Non-pigmented ciliary epithelial cell (primary cell): ENCODE measurements around the gene KREMEN2.
"Not testable (repeated sequence)": the region's sequence is repeated elsewhere in the genome, so short reads cannot be mapped to it uniquely, and the experiment has no call there.

Experiments
- DNase-seq: peaks from one replicate; pipeline ENCODE4 v3.0.0-alpha.2; 2010; ENCODE audit warnings: low read depth

KREMEN2 gene

DNA sequence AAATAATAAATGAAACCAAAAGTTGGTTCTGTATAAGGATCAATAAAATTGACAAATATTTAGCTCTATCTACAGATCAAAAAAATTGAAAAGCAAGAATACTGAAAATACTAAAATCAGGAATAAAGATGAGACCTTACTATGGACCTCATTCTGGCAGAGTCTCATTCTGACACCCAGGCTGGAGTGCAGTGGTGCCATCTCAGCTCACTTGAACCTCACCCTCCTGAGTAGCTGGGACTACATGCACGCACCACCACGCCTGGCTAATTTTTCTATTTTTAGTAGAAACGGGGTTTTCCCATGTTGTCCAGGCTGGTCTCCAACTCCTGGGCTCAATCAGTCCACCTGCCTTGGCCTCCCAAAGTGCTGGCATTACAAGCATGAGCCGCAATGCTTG lies 22.0 kb upstream of the KREMEN2 start:
- no peak for DNase-seq

DNA sequence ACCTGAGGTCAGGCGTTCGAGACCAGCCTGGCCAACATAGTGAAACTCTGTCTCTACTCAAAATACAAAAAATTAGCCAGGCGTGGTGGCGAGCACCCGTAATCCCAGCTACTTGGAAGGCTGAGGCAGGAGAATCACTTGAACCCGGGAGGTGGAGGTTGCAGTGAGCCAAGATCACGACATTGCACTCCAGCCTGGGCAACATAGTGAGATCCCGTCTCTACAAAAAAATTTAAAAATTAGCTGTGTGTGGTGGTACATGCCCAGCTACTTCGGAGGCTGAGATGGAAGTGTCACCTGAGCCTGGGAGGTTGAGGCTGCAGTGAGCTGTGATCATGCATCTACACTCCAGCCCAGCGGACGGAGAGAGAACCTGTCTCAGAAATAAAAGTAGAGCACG lies 20.4 kb upstream of the KREMEN2 start:
- DNase-seq, result not testable (repeated sequence)

DNA sequence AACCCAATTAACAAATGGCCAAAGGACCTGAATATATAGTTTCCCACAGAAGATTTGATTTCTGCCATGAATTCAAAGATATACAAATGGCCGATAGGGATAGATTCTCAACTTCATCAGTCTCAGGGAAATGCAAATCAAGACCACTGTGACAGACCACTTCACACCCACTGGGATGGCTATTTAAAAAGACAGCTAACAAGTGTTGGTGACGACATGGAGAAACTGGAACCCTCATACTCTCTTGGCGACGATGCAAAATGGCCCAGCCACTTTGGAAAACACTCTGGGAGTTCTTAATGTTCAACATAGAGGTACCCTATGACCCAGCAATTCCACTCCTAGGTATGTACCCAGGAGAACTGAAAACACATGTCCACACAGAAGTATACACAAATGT lies 17.4 kb upstream of the KREMEN2 start:
- no peak for DNase-seq

DNA sequence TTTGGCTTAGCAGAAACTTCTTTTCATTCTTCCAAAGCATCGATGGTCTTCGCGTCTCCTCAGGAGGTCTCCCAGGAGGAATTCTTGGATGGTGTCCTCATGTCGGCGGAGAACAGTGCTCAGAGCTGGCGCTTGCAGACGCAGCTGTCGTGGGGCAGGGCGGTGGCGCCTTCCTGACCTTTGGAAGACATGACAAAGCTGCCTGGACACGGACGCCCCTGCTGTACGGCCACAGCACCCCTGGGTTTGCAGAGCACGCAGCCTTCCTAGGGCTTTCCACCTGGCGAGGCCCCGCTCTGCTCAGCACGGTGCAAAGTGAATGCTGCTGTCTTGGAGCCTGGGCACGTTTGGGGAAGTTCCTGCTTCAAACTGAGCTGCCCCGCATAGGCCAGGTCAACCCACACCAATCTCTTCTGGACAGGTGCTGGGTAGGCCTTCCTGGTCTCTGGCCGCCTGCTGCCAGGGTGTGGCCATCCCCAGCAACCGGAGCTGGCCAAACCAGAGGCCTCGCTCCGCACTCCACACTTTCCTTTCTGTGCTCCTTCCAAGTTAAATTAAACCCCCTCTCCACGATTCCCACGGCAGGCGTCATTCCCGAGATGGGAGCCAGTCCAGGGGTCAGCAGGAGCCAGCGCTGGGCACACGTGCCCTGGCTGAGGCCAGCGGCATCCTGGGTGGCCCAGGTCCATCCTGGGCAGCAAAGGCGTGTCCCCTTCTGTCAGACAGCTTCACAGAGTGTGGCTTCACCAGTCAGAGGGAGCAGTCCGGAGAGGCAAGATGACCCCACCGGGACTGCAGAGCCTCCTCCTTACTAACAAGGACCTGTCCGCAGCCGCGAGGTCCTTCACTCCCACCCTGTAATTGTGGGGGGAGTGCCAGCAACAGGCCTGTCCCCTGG lies 15.0 kb upstream of the KREMEN2 start:
- no peak for DNase-seq

DNA sequence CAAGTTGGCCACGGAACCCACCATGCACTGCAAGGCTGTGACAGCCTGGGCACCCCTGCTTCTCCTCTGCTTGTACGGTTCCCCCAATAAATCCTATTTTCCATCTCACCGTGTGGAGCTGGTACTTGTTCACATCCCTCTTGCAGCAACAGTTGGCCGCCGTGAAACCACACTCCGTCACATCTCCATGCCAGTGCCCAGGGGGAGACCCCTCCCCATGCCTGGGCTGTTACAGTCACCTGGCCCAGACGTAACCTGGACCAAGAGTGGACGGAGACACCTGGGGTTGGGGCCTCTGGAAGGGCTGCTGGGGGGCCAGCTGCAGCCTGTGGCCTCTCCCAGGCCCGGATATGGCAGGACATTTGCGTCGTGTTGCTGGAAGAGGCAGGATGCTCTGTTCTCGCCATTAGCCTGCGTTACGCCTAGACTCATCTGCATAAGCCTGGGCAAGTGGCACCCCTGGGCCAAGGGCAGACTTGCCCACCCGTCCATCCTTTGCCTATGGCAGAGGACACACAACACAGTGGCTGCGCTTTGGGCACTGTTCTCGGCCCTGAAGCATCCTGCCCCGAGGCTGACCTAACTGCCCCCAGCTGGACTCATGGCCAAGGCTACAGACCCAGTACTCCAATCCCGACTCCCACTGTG lies 14.2 kb upstream of the KREMEN2 start:
- no peak for DNase-seq

DNA sequence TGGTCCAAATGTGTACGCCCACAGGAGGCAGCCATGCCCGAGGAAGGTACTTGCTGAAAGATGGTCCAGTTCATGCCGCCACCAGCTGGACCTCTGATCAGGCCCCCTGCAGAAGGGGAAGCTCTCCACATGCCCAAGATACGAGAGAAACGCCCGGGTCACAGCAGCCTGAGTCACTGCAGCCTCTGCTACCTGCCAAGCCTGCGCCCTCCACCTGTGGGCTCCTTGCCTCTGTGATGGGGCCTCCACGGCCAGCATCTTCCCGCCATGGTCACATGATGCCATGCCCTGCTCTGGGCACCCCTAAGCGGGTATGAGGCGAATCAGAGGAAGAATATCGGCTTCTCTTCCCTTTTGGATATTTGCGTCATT lies 13.7 kb upstream of the KREMEN2 start:
- no peak for DNase-seq

DNA sequence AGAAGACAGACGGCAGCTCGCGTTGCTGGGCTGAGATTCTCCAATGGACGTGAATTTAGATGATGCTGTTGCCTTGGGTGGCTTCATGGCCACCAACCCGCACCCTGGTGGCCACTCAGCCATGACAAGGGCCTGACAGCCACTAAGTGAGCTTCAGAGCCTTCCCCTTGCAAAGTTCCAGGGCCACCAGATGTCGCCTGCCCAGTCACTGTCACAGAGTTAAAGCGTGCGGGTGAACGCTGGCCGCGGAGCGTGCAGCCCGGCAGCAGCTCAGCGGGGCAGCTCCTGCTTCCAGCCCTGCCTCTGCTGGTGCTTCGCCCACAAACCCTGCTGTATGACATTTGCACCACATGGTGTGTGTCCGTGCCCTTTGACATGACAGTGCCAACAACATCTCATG lies 13.3 kb upstream of the KREMEN2 start:
- DNase-seq, result no peak

DNA sequence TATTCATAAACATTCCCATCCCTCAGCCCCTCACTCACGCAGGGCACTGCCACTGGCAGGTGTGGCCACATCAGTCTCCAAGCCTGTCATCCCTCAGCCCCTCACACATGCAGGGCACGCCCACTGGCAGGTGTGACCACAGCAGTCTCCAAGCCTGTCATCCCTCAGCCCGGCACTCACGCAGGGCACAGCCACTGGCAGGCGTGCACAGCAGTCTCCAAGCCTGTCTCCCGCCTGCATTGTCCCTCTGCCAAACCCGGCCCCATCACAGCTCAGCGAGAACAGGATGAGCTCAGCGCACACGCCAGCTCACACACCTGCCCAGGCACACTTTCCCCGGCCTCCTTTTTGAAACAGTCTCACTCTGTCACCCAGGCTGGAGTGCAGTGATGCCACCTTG lies 11.4 kb upstream of the KREMEN2 start:
- DNase-seq, result no peak

DNA sequence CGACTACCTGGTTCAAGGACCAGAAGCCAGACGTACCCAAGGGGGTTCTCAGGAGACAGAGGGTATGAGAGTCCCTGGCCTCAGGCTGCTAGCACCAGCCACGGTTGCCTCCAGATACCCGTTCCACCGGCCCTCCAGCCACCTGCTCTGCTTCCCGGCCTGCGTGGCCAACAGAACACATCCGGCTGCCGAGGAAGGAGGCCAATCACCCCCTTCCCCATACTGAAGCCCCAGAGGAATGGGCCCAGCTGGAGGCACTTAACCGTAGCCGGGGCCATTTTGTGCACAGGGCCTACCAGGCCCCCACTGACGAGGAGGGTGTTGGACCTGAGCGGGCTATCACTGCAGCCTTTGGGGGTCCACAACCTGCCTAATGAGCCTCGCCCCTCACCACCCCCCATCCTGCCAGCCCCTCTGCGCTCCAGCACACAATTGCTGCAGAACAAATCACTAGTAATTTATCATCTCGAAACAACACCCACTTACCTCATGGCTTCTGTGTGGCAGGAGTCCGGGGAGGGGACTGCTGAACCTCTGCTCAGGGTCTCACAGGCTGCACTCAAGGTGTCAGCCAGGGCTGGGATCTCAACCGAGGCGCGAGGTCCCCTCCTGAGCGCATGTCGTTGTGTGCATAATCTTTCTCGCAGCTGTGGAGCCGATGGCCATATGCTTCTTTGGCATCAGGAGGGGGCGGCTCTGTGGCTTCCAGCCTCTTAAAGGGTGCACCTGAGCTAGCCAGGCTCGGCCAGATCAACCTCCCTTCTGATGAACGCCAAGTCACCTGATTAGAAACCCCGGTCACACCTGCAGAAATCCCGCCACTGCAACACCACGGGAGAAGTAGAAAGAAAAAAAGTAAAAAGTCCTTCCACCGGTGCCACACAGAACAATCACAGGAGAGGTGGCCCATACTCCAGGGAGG lies 10.1 kb upstream of the KREMEN2 start:
- no peak for DNase-seq

DNA sequence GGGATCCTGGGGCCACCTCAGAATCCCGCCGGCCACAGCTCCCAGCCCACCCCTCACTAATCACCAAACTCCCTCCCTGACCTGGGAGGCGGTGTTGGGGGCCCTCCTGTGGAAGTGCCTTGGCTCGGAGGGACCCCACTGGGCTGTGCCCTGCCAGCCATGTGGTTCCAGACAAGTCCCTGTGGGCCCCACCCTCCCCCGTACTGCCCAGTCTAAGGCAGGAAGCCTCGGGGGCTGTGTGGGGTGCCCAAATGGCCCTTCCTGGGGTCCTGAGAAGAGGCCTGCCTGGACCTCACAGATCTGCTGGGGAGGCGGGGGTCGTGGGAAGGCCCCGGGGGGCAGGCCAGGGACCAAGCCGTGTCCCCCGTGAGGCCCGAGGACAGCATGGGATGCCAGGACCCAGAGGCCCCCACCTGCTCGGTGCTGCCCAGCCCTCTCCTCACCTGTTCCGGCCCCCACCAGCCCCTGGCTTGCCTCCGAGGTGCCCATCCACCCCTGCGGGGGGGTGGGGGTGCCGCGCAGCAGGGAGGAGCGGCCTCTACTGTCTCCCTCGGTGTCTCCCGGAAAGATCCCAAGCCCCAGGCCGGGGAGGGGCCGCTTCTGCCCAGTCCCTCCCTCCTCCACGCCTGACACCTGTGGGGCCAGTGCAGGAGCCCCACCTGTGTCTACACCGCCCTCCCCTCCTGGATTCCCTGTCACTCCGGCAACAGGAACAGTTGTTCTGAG lies 9.3 kb upstream of the KREMEN2 start:
- no peak for DNase-seq

DNA sequence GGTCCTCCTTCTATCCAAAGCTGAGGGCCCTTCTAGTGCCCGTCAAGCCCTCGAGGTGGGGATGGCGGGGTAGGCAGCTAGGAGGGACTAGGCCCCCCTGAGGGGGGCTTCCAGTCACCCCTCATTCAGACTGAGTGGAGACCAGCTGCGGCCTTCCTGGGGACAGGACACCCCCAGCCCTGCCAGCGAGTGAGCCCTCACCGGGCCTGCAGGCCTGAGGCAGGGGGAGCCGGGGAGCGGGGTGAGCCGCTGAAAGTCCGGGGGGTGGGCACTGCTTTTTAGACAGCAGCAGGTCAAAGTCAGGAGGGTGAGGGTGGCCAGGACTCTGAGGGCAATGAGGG lies 8.7 kb upstream of the KREMEN2 start:
- DNase-seq, result no peak

DNA sequence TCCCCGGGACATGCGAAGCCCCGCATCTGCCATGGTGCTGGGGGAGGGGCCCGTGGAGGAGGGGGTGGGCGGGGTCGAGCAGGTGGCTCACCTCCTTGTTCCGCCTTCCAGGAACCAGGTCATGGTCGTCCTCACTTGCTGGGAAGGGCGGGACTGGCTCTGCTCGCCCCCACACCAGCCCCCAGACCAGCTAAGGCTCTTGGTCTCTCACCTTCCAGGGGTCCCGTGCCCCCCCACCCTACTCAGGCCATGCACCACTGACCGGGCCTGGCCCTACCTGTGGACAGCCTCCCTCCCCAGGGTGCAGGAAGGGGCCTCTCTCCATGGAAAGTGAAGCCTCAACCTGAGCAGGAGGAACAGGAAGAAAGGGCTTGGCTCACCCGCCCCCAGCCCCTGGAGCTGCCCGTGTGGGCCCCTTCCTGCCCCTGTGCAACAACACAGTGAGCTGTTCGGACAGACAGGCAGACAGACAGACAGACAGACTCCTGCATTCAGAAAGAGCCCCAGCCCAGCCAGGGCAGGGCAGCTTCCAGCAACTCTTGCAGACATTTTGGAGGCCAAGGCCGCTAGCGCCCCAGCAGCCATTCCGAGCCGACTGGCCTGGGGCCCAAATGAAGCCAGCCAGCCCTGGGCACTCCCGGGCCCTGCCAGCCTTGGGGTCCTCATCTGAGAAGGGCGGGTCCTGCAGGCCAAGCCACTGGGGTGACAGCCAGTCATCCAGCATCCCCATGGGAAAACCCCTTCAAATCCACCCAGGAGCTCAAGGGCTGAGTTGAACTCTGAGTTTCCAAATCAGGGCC lies 8.1 kb upstream of the KREMEN2 start:
- DNase-seq, result no peak

DNA sequence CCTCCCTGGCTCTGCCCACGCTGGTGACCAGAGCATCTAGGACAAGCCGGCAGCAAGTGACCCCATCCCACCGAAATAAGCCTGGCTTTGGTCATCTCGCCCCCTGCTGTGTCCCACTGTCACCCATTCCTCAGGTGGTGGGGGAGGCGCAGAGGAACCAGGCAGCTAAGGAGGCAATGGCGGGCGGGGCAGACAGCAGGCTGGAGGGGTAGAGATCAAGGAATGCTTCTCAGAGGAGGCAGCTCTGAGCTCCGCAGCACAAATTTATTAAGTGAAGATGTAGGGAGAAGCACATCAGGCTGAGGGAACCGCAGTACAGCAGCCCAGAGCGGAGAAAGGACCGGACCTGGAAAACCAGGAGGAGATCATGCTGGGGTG lies 7.5 kb upstream of the KREMEN2 start:
- DNase-seq, result no peak

DNA sequence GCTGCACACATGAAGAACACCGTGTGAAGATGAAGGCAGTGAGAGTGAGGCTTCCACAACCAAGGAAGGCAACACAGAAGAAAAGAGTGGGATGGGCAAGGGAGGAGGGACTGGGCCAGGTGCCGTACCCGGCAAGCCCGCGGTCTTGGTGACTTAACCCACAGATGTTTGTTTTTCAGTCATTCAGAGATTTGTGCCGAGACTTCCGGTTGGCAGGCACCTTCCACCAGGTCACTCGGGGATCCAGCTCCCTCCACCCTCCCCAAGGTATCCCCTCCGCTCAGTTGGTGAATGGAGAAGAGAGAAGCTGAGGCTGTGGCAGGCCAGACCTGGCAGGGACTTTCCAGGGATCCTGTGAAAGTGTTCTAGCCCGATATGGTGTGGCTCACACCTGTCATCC lies 4.9 kb upstream of the KREMEN2 start:
- no peak for DNase-seq

DNA sequence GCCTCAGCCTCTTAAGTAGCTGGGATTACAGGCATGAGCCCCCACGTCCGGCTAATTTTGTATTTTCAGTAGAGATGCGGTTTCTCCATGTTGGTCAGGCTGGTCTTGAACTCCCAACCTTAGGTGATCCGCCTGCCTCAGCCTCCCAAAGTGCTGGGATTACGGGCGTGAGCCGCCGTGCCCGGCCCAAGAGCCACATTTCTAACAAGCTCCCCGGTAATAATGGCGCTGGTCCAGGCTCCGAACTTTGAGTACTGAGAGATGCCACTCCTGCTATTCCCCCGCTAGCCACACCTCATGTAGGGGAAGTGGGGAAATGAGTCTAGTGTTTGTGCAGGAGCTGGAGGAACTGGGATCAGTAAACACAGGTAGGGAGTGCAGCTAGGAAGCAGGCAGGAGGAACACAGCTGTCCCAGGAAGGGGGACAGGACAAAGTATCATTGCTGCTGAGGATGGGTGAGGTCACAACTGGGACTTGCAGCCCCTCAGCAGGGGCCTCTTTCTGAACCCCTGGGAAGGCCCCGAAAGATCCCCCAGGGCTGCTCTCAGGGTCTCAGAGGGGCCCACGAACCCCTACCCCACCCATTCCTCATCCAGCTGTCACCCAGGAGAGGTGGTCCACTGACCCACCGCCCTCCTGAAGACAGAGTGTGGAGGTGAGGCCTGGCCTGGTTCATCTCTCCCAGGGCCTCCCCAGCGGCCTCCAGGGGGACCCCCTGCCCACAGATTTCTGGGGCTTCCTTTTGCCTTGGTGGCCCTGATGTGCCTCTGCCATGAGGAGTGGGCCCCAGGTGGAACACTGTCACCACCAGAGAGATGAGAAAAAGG lies 3.7 kb upstream of the KREMEN2 start:
- DNase-seq, result no peak

DNA sequence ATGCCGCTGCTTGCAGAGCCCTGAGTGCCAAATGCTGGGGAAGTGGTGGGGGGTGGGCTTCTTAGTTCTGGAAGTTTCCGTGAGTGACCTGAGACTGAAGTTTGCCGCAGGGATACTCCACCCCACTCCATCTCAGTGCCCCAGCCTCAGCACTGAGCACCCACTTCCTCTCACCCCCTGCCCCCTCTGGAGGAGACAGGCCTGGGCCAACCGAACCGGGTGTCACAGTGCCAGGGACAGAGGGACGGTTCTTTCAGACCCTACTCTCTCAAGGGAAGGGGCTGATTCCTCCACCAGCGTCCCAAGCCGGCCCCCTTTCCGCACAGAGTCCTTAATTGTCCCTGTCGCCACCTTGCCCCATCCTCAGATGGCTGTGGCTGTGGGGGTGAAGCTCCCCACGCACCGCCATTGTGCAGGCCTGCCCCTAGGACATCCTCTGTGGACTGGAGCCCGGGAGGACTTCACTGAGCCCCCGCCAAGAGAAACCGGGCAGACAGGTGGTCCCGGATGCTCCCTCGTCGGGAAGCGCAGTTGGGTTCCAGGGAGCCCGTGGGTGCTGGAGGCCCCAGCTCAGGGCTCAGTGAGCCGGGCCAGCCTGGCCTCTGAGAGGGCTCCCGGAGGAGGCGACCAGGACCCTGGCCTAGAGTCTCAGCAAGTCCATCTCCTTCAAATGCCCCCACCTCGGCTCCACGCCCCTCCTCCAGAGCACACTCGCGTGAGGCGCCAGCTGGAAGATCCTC lies 1.6 kb upstream of the KREMEN2 start:
- DNase-seq, result no peak

DNA sequence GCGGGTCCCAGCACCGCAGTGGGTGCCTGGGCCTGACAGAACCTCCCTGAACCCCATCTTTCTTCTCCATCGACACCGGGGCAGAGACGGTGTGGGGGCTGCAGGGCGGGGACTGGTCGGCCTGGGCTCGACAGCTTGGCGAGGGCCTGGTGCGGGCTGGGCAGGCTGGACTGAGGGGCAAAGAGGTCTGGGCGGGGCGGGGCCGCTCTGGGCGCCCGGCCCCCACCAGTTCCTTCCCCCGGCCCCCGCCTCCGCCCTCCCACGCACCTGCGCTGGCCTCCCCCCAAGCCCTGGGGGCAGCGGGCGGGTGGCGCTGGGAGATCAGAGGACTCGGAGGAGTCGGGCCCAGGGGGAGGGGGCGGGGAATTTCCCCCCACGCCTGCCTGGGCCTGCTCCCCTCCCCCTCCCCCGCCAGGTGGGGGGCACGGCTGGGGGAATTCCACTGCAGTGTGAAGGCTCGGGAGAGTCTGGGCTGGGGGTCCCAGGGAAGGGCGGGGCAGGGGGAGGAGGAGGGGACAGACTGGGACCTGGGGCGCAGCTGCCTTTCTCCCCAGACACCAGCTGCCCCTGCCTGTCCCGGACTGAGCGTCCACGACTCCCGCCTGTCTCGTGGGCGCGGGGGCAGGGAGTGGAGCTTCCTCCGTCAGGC lies 877 bp upstream of the KREMEN2 start:
- DNase-seq, result no peak

DNA sequence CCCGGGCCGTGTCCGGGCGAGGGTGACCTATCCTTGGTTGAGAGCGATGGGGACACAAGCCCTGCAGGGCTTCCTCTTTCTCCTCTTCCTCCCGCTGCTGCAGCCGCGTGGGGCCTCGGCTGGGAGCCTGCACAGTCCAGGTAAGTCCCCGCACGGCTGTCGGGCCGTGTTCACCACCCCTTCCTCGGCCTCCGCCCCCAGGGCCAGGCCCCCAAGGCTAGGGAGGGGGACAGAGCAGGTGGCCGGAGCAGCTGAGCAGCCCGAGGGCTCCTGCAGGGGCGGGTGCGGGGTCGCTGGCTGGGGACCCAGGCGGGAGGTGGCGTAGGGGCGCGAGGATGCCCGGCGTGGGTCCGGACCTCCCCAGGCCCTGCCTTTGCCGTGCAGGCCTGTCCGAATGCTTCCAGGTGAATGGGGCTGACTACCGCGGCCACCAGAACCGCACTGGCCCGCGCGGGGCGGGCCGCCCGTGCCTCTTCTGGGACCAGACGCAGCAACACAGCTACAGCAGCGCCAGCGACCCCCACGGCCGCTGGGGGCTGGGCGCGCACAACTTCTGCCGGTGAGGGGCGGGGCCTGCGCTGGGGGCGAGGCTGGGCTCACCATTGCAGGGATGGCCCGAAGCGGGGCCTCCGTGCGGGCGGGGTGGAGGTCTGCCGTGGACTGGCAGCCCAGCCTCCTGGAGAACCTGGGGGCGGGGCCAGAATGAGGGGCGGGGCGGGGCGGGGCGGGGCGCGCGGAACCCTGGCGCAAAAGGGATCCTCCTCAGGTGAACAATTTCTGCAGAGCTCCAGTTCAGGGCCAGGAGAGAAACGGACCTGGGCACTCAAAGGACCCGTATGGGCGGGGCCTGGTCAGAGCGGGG lies 631 bp downstream of the KREMEN2 start:
- DNase-seq, result no peak
